ENCODE data around the gene DR1. TPM values are rescaled to one million over a fixed set of nuclear protein-coding genes. Genes with fewer than 3 reads are reported as not detected.

Gene DR1
- total RNA-seq, 1 donor: 60.6 TPM

DNA sequence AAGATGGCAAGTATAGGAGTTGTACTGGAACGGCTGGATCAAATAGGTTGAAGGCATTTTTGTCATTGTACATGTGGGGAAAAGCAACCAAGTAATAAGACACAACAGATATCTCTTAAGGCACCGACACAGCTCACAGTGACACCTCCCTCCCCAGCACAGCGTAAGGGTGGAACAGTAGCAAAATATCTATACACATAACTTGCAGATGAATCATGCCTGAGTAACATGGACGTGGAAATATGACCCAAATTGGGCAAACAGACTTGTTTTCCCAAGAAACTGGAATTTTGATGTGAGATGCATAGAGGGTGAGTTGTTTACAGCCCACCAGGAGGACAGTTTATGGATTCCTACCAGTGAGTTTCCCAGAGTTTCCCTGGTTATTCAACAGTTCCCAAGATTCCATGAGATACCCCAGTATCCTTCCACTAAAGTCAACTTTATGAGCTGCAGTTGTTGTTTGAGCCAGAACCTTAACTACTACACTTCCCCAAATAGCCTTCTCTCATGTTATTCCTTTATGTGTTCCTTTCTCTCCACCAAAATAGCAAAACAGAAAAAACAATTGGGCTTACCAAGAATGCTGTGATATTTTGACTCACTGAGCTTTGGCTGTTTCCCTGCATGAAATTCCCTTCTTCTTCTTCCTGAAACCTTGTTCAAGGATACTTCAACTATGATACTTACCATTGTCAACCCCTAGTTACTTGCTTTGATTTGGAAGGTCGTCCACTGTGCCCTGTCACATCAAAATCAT lies 7.1 kb upstream of the DR1 start:
- no peak overlapping the region for H3K4me3 ChIP-seq (ENCODE audit: low read depth, low read length)
- peak; percentile 89 for DNase-seq (ENCODE audit: low read depth)
- TF ChIP-seq, protein P1, sequence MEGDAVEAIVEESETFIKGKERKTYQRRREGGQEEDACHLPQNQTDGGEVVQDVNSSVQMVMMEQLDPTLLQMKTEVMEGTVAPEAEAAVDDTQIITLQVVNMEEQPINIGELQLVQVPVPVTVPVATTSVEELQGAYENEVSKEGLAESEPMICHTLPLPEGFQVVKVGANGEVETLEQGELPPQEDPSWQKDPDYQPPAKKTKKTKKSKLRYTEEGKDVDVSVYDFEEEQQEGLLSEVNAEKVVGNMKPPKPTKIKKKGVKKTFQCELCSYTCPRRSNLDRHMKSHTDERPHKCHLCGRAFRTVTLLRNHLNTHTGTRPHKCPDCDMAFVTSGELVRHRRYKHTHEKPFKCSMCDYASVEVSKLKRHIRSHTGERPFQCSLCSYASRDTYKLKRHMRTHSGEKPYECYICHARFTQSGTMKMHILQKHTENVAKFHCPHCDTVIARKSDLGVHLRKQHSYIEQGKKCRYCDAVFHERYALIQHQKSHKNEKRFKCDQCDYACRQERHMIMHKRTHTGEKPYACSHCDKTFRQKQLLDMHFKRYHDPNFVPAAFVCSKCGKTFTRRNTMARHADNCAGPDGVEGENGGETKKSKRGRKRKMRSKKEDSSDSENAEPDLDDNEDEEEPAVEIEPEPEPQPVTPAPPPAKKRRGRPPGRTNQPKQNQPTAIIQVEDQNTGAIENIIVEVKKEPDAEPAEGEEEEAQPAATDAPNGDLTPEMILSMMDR (IDR thresholded peaks at IDR 0.05; ENCODE audit: insufficient read depth, low read length): no peak

DNA sequence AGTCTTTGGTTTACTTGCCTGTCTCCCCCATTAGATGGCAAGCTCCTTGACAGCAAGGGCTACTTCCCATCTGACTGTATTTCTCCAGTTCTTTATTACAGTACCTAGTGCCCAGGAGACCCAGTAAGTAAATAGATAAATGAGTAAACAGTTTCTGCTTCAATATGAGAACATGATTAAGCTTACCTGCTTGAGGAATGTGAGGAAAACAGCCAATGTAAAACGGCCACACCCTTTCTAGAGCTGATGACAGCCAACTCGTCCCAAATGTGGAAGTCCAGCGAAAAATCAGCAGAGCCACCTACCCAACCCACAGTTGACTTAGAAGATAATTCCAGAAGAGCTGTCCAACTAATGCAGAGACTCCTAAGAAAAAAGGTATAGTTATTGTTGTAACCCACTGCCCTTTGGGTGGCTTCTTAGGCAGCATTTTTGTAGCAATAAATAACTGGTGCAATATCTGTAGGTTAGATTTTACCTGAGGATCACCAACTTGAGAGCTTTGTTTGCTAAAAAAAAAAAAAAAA lies 6.5 kb upstream of the DR1 start:
- TF ChIP-seq, protein P1 (IDR thresholded peaks at IDR 0.05; ENCODE audit: insufficient read depth, low read length): no peak
- no peak for DNase-seq (ENCODE audit: low read depth)

DNA sequence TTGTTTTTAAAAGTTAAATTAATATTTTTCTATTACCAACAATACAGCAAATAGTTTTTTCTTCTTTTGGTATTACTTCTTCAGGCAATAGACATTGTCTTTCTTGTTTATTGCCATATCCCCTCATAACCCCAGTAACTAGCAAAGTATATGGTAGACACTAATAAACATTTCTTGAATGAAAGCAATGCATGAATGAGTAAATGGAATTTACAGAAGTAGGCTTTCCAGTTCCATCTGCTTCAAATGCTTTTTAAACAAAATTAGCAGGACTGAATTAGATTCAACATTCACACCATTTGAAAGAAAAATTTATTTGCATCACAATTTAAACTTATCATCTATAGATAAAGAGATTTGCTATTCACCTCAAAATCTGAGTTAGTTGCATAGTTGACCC lies 5.6 kb upstream of the DR1 start:
- TF ChIP-seq, protein P1 (IDR thresholded peaks at IDR 0.05; ENCODE audit: insufficient read depth, low read length): no peak
- H3K4me3 ChIP-seq (ENCODE audit: low read depth, low read length): no peak overlapping the region
- DNase-seq (ENCODE audit: low read depth): no peak

More for the DNA sequence above, 6.5 kb upstream of the DR1 start:
- no peak overlapping the region for H3K4me3 ChIP-seq (ENCODE audit: low read depth, low read length)

DNA sequence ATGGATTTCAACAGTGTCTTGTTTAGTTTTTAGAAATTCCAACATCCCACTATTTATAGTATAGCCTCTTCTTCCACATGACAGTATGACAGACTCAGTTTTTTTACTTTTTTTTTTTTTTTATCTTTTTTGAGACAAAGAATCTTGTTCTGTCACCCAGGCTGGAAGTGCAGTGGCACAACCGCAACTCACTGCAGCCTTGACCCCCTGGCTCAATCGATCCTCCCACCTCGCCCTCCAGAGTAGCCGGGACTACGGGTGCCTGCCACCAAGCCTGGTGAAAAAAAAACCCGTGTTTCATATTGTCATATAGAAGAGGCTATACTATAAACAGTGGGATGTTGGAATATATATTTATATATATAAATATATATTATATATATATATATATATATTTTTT lies 1.2 kb upstream of the DR1 start:
- no peak overlapping the region for H3K4me3 ChIP-seq (ENCODE audit: low read depth, low read length)
- TF ChIP-seq, protein P1 (IDR thresholded peaks at IDR 0.05; ENCODE audit: insufficient read depth, low read length): no peak
- no peak for DNase-seq (ENCODE audit: low read depth)

DNA sequence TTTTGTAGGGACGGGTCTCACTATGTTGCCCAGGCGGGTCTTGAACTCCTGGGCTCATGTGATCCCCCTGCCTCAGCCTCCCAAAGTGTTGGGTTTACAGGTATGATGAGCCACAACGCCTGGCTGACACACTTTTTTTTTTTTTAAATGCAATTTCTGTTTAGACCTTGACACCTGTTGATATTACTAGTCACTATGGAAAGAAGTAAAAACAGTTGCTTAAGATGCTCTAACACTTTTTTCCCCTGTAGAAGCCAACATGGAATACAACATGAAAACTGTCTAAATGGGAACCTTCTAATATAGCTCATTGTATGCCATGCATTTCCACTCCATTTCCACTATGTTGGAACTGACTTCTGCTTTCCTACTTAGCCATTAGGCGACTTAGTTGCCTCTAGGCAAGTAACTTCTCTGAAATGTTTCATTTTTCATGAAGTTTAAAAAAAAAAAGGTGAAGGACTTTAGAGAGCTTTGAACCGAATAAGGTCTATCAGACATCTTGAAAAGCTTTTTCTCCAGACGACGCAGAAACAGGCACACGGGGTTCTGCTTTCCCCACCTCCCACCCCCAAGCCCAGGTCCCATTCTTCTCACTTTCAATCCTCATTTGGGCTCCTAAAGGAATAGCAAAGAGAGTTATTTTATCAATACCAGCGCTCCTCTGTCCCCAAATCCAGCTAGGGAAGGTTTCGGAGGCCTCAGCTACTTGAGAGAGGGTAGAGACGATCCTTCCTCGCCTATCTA lies 648 bp upstream of the DR1 start:
- peak overlapping the region; percentile 88 for H3K4me3 ChIP-seq (ENCODE audit: low read depth, low read length)
- DNase-seq (ENCODE audit: low read depth): no peak
- TF ChIP-seq, protein P1 (IDR thresholded peaks at IDR 0.05; ENCODE audit: insufficient read depth, low read length): no peak

DNA sequence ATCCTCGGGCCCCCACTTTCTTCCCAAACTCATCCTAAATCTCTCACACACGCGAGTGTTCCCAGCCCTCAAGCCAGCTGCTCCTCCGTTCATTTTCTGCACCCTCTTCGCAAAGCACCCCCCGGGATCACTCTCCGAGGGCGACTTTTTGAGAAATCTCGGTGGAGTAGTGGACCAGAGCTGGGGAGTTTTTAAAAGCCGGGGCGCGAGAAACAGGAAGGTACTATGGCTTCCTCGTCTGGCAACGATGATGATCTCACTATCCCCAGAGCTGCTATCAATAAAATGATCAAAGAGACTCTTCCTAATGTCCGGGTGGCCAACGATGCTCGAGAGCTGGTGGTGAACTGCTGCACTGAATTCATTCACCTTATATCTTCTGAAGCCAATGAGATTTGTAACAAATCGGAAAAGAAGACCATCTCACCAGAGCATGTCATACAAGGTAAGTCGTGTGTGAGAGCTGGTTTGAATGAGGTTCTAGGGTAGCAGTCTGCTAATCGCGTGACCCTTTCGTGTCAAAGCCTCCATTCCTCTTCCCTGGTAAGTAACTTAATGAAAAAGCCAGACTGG lies 800 bp downstream of the DR1 start:
- TF ChIP-seq, protein P1 (IDR thresholded peaks at IDR 0.05; ENCODE audit: insufficient read depth, low read length): no peak
- DNase-seq (ENCODE audit: low read depth): peak; percentile 16
- H3K4me3 ChIP-seq (ENCODE audit: low read depth, low read length): peak overlapping the region; percentile 88
